Keratinocyte (primary cell): ENCODE results near the gene SYNE2. TPM values are rescaled to one million over a fixed set of nuclear protein-coding genes. Genes with fewer than 3 reads are reported as not detected.
A peak's percentile ranks its signal among the peaks of the same experiment; 100 is the strongest.
"Not testable (repeated sequence)": the region's sequence is repeated elsewhere in the genome, so short reads cannot be mapped to it uniquely, and the experiment has no call there.

Experiments used
- DNase-seq: peaks from one replicate; pipeline ENCODE4 v3.0.0-alpha.2; 2011; ENCODE audit warnings: low read depth, missing footprints, low spot score
- FAIRE-seq: peaks from 2 replicates; lab custom pipeline; 2011; peaks lifted over from hg19 to GRCh38; lab: Jason Lieb, UNC
- H2AFZ ChIP-seq: 2 replicates; pipeline ENCODE4 v1.6.0; 2012; ENCODE audit warnings: low read length, control low read depth, inconsistent platforms; ENCODE audit not compliant: control insufficient read depth
- H3K27ac ChIP-seq: 2 replicates; pipeline ENCODE4 v1.5.1; 2011; ENCODE audit warnings: low read length; ENCODE audit not compliant: control insufficient read depth, insufficient read depth
- H3K27me3 ChIP-seq: 3 replicates; pipeline ENCODE4 v1.6.0; 2011; ENCODE audit warnings: low read length; ENCODE audit not compliant: control insufficient read depth, insufficient read depth; ENCODE audit errors: extremely low read depth
- H3K36me3 ChIP-seq, 2 experiments: 2 replicates in 1 of 2; 3 replicates in 1 of 2; pipeline ENCODE4 v1.5.1; 2011; ENCODE audit warnings: low read length in 2 of 2, mild to moderate bottlenecking in 1 of 2; ENCODE audit not compliant: control insufficient read depth in 2 of 2, insufficient read depth in 2 of 2; ENCODE audit errors: extremely low read depth in 1 of 2
- H3K4me1 ChIP-seq: 3 replicates; pipeline ENCODE4 v1.5.1; 2011; ENCODE audit warnings: low read length; ENCODE audit not compliant: control insufficient read depth, insufficient read depth; ENCODE audit errors: extremely low read depth
- H3K4me2 ChIP-seq: 3 replicates; pipeline ENCODE4 v1.6.0; 2011; ENCODE audit warnings: low read depth, low read length; ENCODE audit not compliant: control insufficient read depth, insufficient read depth; ENCODE audit errors: extremely low read depth
- H3K4me3 ChIP-seq, 3 experiments: fragments of 200-600 bp in 1 of 3; sonication (generic) in 1 of 3; 2 replicates in 2 of 3; 3 replicates in 1 of 3; pipeline ENCODE4 v1.5.1; 2011 to 2016; ENCODE audit warnings: low read length in 3 of 3, mild to moderate bottlenecking in 3 of 3, control low read depth in 2 of 3, inconsistent platforms in 1 of 3, low read depth in 1 of 3, mixed read lengths in 1 of 3, mixed run types in 1 of 3, moderate library complexity in 1 of 3; ENCODE audit not compliant: control insufficient read depth in 2 of 3, insufficient read depth in 2 of 3; ENCODE audit errors: extremely low read depth in 1 of 3
- H3K79me2 ChIP-seq: 2 replicates; pipeline ENCODE4 v1.6.0; 2012; ENCODE audit warnings: low read length; ENCODE audit not compliant: control insufficient read depth, insufficient read depth
- H3K9ac ChIP-seq: 3 replicates; pipeline ENCODE4 v1.6.0; 2011; ENCODE audit warnings: low read length; ENCODE audit not compliant: control insufficient read depth, insufficient read depth; ENCODE audit errors: extremely low read depth
- H3K9me1 ChIP-seq: 3 replicates; pipeline ENCODE4 v1.6.0; 2011; ENCODE audit warnings: low read length; ENCODE audit not compliant: control insufficient read depth, insufficient read depth; ENCODE audit errors: extremely low read depth
- H3K9me3 ChIP-seq: 2 replicates; pipeline ENCODE4 v1.5.1; 2012; ENCODE audit warnings: low read depth, low read length; ENCODE audit not compliant: control insufficient read depth
- H4K20me1 ChIP-seq: 3 replicates; pipeline ENCODE4 v1.6.0; 2011; ENCODE audit warnings: low read length; ENCODE audit not compliant: control insufficient read depth, insufficient read depth; ENCODE audit errors: extremely low read depth
- CTCF ChIP-seq, 3 experiments: IDR thresholded peaks in 1 of 3; conservative IDR thresholded peaks in 1 of 3; optimal IDR thresholded peaks in 1 of 3; 2 replicates in 2 of 3; 3 replicates in 1 of 3; pipeline versions ENCODE3 to v1.5.1; 2011; ENCODE audit warnings: low read length in 3 of 3, mild to moderate bottlenecking in 3 of 3, moderate library complexity in 2 of 3, control low read depth in 1 of 3, inconsistent platforms in 1 of 3; ENCODE audit not compliant: insufficient read depth in 2 of 3; ENCODE audit errors: extremely low read depth in 1 of 3
- EZH2 ChIP-seq: IDR thresholded peaks from one replicate; pipeline ENCODE4 v1.6.1; 2012; ENCODE audit warnings: inconsistent platforms, mild to moderate bottlenecking, low read length, moderate library complexity
- dilution Hi-C: fragments of 300-500 bp; cut with MboI; formaldehyde crosslinking; loops from one replicate; pipeline ENCODE4 v1.7.0; 2020; ENCODE audit warnings: low sequenced_read_pairs; ENCODE audit not compliant: extremely low pct_ligation_motif_present
- polyA plus RNA-seq, 5 experiments: library from polyadenylated mRNA; depleted of rRNA in 3 of 5; stranded (reverse) in 3 of 5; stranded (forward) in 1 of 5; unstranded in 1 of 5; fragments of >200 nt; gene quantifications; 1 replicate in 1 of 5; 2 replicates in 3 of 5; 3 replicates in 1 of 5; pipeline versions ENCODE4 v1.2.1 to v1.2.3, GENCODE V29; 2011 to 2012; ENCODE audit warnings: missing spikeins in 2 of 5, low read depth in 1 of 5, low replicate concordance in 1 of 5

SYNE2 gene
- polyA plus RNA-seq, 1 donor (not counting 4 experiments of a cell fraction or from before 2014, with no cell fraction given), result 9.9 TPM

GRCh38 chr14:63811692-63812091 is 41.1 kb upstream of the SYNE2 start:
- H2AFZ ChIP-seq, dilution Hi-C loops, DNase-seq, H3K27ac ChIP-seq, H3K36me3 ChIP-seq, H3K4me1 ChIP-seq, H3K9me1 ChIP-seq, FAIRE-seq, H3K9me3 ChIP-seq, H3K4me3 ChIP-seq, H3K9ac ChIP-seq, H3K4me2 ChIP-seq, H3K79me2 ChIP-seq, H4K20me1 ChIP-seq, H3K27me3 ChIP-seq: not testable (repeated sequence)

GRCh38 chr14:63833728-63834127 is 19.1 kb upstream of the SYNE2 start:
- Histone ChIP-seq H3K9me3 (no peaks in the 10 kb centered on the region), H3K27me3 (no peaks in the 10 kb centered on the region), H3K27ac (no peak overlapping the region), H3K4me3 (no peak overlapping the region), H4K20me1 (no peaks in the 10 kb centered on the region), H3K4me1 (no peaks in the 10 kb centered on the region), H3K9ac (no peak overlapping the region), H3K36me3 (no peaks in the 10 kb centered on the region), H3K4me2 (no peak overlapping the region), H3K79me2 (no peaks in the 10 kb centered on the region), H3K9me1 (no peaks in the 10 kb centered on the region), H2AFZ (no peak overlapping the region)
- TF ChIP-seq CTCF (optimal IDR thresholded peaks at IDR 0.05 in 1 of 3, IDR thresholded peaks at IDR 0.05 in 1 of 3, conservative IDR thresholded peaks at IDR 0.05 in 1 of 3; ENCODE audit: extremely low read depth in 1 of 3, insufficient read depth in 2 of 3, low read length in 3 of 3) (no peak), EZH2 (no peak)
- FAIRE-seq (no peak), DNase-seq (no peak)
- dilution Hi-C loops, result no loop called here

GRCh38 chr14:63840981-63841380 is 11.8 kb upstream of the SYNE2 start:
- no peak for FAIRE-seq
- H3K27me3 ChIP-seq, result no peaks in the 10 kb centered on the region
- no peak overlapping the region for H3K27ac ChIP-seq
- H3K9ac ChIP-seq, result no peak overlapping the region
- no peaks in the 10 kb centered on the region for H3K79me2 ChIP-seq
- H3K9me1 ChIP-seq, result no peaks in the 10 kb centered on the region
- H3K9me3 ChIP-seq, result no peaks in the 10 kb centered on the region
- H3K36me3 ChIP-seq, result no peaks in the 10 kb centered on the region
- no peaks in the 10 kb centered on the region for H3K4me1 ChIP-seq
- H3K4me3 ChIP-seq, result no peak overlapping the region
- H4K20me1 ChIP-seq, result no peaks in the 10 kb centered on the region
- dilution Hi-C loops, result no loop called here
- H3K4me2 ChIP-seq, result no peak overlapping the region
- H2AFZ ChIP-seq, result no peak overlapping the region
- TF ChIP-seq CTCF (optimal IDR thresholded peaks at IDR 0.05 in 1 of 3, IDR thresholded peaks at IDR 0.05 in 1 of 3, conservative IDR thresholded peaks at IDR 0.05 in 1 of 3; ENCODE audit: extremely low read depth in 1 of 3, insufficient read depth in 2 of 3, low read length in 3 of 3) (peak; percentile 33 to 56 (median 39)), EZH2 (no peak)
- DNase-seq, result no peak
